Osteocyte (in vitro differentiated cells): Measurements from ENCODE around the gene PPM1H. TPM values are rescaled to one million over a fixed set of nuclear protein-coding genes. Genes with fewer than 3 reads are reported as not detected.

Experiments
- DNase-seq: peaks from one replicate; pipeline ENCODE4 v3.0.0; 2021; ENCODE audit warnings: mixed read lengths; ENCODE audit not compliant: unreplicated experiment; ENCODE audit errors: extremely low spot score
- H3K27ac Mint-ChIP-seq: one replicate; pipeline ENCODE4 v1.8.0; 2021; ENCODE audit warnings: mild to moderate bottlenecking, mixed read lengths; ENCODE audit not compliant: unreplicated experiment
- H3K27me3 Mint-ChIP-seq: one replicate; pipeline ENCODE4 v1.8.0; 2021; ENCODE audit warnings: mixed read lengths; ENCODE audit not compliant: unreplicated experiment
- H3K36me3 Mint-ChIP-seq: one replicate; pipeline ENCODE4 v1.8.0; 2021; ENCODE audit warnings: mixed read lengths; ENCODE audit not compliant: unreplicated experiment
- H3K4me1 Mint-ChIP-seq: one replicate; pipeline ENCODE4 v1.8.0; 2021; ENCODE audit warnings: mixed read lengths; ENCODE audit not compliant: unreplicated experiment
- H3K4me3 Mint-ChIP-seq: one replicate; pipeline ENCODE4 v1.8.0; 2021; ENCODE audit warnings: mild to moderate bottlenecking, moderate library complexity, mixed read lengths; ENCODE audit not compliant: unreplicated experiment
- H3K9me3 Mint-ChIP-seq: one replicate; pipeline ENCODE4 v1.8.0; 2021; ENCODE audit warnings: mixed read lengths; ENCODE audit not compliant: unreplicated experiment
- total RNA-seq: library from RNA; stranded (reverse); gene quantifications from 2 replicates; pipeline ENCODE4 v1.2.1, GENCODE V29; 2021
- TF ChIP-seq, protein P1 (sequence below): fragments of 200-600 bp; sonication (generic); IDR thresholded peaks from 2 replicates; pipeline ENCODE4 v1.5.0; 2021; ENCODE audit warnings: antibody characterized with exemption, mild to moderate bottlenecking, moderate library complexity

PPM1H gene
- total RNA-seq, 1 donor from 2014 or later: 60.8 TPM

DNA sequence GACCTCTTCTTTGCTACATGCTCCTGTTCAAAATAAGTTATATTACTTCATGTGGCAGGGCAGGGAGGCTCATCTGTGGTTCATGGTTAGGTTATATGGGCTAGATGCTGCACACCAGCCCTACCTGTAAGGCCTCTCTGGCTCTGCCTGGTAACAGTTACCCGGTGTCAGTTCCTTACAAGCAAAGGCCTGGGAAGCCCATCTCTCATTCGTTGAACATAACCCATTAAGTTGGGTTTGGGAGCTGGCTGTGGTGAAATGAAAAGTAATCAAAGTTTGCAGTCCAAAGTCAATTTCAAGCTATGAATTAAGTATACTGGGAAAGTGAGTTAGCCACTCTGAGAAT, 183.2 kb downstream of the PPM1H start:
- TF ChIP-seq, protein P1, sequence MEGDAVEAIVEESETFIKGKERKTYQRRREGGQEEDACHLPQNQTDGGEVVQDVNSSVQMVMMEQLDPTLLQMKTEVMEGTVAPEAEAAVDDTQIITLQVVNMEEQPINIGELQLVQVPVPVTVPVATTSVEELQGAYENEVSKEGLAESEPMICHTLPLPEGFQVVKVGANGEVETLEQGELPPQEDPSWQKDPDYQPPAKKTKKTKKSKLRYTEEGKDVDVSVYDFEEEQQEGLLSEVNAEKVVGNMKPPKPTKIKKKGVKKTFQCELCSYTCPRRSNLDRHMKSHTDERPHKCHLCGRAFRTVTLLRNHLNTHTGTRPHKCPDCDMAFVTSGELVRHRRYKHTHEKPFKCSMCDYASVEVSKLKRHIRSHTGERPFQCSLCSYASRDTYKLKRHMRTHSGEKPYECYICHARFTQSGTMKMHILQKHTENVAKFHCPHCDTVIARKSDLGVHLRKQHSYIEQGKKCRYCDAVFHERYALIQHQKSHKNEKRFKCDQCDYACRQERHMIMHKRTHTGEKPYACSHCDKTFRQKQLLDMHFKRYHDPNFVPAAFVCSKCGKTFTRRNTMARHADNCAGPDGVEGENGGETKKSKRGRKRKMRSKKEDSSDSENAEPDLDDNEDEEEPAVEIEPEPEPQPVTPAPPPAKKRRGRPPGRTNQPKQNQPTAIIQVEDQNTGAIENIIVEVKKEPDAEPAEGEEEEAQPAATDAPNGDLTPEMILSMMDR: no peak
- Mint-ChIP-seq H3K4me3 (no peak overlapping the region), H3K9me3 (no peaks in the 10 kb centered on the region)

DNA sequence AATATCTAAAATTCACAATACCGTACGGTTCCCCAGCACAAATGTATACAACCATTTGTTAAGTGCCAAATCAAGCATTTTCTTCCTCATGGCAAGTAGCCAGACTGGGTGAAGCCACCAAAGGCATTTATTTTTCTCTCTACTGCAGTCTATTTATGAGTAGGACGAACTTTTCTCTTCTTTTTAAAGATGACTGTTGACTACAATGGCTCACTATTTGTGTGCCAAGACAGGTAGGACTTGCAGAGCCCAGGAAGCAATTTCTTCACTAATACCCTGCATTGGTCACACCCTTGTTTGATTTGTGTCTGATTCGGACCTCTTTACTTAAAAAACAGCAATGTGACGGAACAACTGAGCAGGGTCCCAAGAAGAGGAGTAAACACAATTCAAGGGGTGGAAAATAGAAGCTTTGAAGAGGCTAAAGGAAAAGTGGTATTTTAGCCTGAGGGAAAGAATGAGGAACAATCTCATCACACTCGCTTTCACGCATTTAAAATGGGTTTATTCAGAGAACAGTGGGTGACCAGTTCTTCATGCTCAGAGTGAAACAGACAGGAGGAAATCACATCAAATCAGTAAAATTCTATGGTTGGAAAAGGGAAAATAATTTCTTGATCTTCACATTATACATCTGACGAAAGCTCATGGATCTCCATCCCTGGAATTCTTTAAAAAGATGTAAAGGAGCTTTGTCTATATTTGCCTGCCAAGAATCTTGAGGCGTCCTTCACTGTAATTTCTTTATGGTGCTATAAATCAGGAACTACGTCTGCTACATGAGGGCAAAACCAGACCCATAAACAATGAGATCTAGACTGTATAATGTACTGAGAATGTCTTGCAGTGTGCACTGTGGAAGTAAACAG, 183.8 kb downstream of the PPM1H start:
- Mint-ChIP-seq H3K27ac (no peak overlapping the region), H3K9me3 (no peaks in the 10 kb centered on the region), H3K27me3 (no peaks in the 10 kb centered on the region), H3K36me3 (peaks cover 40% of the 10 kb centered on the region), H3K4me1 (peaks cover 6% of the 10 kb centered on the region), H3K4me3 (no peak overlapping the region)
- TF ChIP-seq, protein P1: no peak
- no peak for DNase-seq

More for the DNA sequence above, 183.2 kb downstream of the PPM1H start:
- Mint-ChIP-seq H3K36me3 (peaks cover 43% of the 10 kb centered on the region), H3K4me1 (peaks cover 6% of the 10 kb centered on the region), H3K27ac (no peak overlapping the region), H3K27me3 (no peaks in the 10 kb centered on the region)
- DNase-seq: no peak

DNA sequence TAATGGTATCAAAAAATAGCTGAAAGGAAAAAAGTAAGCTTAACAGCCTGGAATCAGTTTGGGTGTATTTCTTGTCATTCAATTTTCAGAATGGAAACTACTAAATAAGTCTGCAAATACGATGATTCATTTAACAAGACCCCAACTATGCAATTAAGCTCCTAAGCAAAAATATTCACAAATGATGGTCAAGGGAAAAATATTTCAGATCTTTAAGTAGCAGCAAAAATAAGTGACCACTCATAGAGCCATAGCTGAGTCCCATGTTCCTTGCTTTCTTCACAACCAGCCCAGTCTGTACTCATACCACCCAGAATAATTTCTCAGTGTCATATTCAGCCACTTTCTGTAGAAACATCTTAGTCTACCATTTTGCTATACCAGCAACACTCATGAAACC, 185.4 kb downstream of the PPM1H start:
- H3K4me1 Mint-ChIP-seq: peaks cover 15% of the 10 kb centered on the region
- H3K4me3 Mint-ChIP-seq: no peak overlapping the region
- no peak for DNase-seq
- no peak overlapping the region for H3K27ac Mint-ChIP-seq
- no peaks in the 10 kb centered on the region for H3K27me3 Mint-ChIP-seq
- no peaks in the 10 kb centered on the region for H3K9me3 Mint-ChIP-seq
- TF ChIP-seq, protein P1: no peak
- peaks cover 29% of the 10 kb centered on the region for H3K36me3 Mint-ChIP-seq

DNA sequence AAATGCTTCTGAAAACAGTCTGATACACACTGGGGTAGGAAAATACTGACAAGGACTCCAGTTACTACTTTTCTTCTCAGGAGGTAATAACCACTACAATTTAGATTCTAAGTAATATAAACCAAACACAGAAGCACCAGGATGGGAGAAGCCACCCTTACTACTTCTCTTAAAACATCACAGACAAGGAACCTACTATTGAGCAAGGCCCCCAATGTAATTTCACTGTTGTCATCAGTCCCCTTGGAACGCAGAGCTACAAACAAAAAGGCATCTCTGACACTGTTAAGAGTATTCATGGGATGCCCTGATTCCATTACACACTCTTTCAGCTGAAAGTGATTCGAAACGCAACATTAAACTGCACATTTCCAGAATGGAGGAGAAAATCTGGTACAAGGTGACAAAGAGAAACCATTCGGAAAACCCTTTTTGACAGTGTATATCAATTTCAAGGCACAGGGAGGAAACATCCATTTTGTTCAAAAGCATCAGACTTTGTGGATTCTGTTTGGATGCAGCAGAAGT, 185.9 kb downstream of the PPM1H start:
- DNase-seq: no peak
- H3K4me3 Mint-ChIP-seq: no peak overlapping the region
- H3K36me3 Mint-ChIP-seq: peaks cover 24% of the 10 kb centered on the region
- H3K27ac Mint-ChIP-seq: no peak overlapping the region
- TF ChIP-seq, protein P1: no peak
- H3K27me3 Mint-ChIP-seq: no peaks in the 10 kb centered on the region
- H3K9me3 Mint-ChIP-seq: no peaks in the 10 kb centered on the region
- peaks cover 18% of the 10 kb centered on the region for H3K4me1 Mint-ChIP-seq

DNA sequence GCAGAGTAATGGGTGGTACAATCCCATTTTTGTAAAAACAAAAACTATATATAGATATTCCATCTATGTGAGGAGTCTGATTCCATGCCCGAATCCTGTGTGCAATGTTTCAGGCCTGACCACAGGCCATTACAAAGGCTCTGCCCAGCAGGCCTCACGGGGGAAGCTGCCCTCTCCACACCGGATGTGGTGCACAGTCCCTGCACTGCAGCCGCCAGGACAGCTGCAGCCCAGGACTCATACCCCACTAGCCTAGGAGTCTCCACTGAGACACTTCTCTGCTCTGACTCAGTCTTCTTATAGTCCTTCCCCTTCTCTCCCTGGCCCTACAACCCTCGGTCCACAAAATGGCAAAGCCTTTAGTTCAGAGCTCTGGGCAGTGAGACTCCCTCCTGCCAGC, 190.4 kb downstream of the PPM1H start:
- no peaks in the 10 kb centered on the region for H3K27me3 Mint-ChIP-seq
- no peak for DNase-seq
- H3K27ac Mint-ChIP-seq: peak overlapping the region; percentile 66
- no peak overlapping the region for H3K4me3 Mint-ChIP-seq
- H3K36me3 Mint-ChIP-seq: peaks cover 6% of the 10 kb centered on the region
- TF ChIP-seq, protein P1: no peak
- H3K4me1 Mint-ChIP-seq: peaks cover 26% of the 10 kb centered on the region
- H3K9me3 Mint-ChIP-seq: no peaks in the 10 kb centered on the region
